Occipital lobe (tissue), 2 donors: Measurements from ENCODE around the gene WDR41. TPM values are rescaled to one million over a fixed set of nuclear protein-coding genes. Genes with fewer than 3 reads are reported as not detected.

Source experiments
- DNase-seq: peaks from one replicate; lab custom pipeline; 2025; lab: John Stamatoyannopoulos, UW
- total RNA-seq: library from RNA; depleted of rRNA; stranded (reverse); fragments of >200 nt; gene quantifications from one replicate; pipeline ENCODE4 v1.2.3, GENCODE V29; 2014

The WDR41 gene
- total RNA-seq, 1 donor from 2014 or later = 140 TPM

GRCh38 chr5:77444356-77444755, 47.8 kb downstream of the WDR41 start:
- DNase-seq = no peak

- no peak for DNase-seq
Observed at GRCh38 chr5:77443670-77444069, 48.4 kb downstream of the WDR41 start.

GRCh38 chr5:77438071-77438470, 54.0 kb downstream of the WDR41 start:
- no peak for DNase-seq

- DNase-seq = no peak
Observed at GRCh38 chr5:77437194-77437593, 54.9 kb downstream of the WDR41 start.

GRCh38 chr5:77431719-77432118, 60.4 kb downstream of the WDR41 start:
- DNase-seq = no peak

GRCh38 chr5:77431286-77431685, 60.8 kb downstream of the WDR41 start:
- no peak for DNase-seq

- DNase-seq = no peak
Observed at GRCh38 chr5:77430726-77431125, 61.4 kb downstream of the WDR41 start.

GRCh38 chr5:77428526-77428925, 63.6 kb downstream of the WDR41 start:
- DNase-seq = no peak

- no peak for DNase-seq
Observed at GRCh38 chr5:77427998-77428397, 64.1 kb downstream of the WDR41 start.

GRCh38 chr5:77426670-77427069, 65.4 kb downstream of the WDR41 start:
- no peak for DNase-seq

- no peak for DNase-seq
Observed at GRCh38 chr5:77425998-77426659, 66.0 kb downstream of the WDR41 start.

- no peak for DNase-seq
Observed at GRCh38 chr5:77425420-77425819, 66.7 kb downstream of the WDR41 start.

GRCh38 chr5:77424921-77425320, 67.2 kb downstream of the WDR41 start:
- no peak for DNase-seq

GRCh38 chr5:77423022-77423750, 68.9 kb downstream of the WDR41 start:
- no peak for DNase-seq

GRCh38 chr5:77420940-77421339, 71.2 kb downstream of the WDR41 start:
- DNase-seq = no peak

GRCh38 chr5:77419644-77420582, 72.2 kb downstream of the WDR41 start:
- no peak for DNase-seq

- no peak for DNase-seq
Observed at GRCh38 chr5:77418601-77419581, 73.2 kb downstream of the WDR41 start.

- DNase-seq = no peak
Observed at GRCh38 chr5:77418162-77418561, 74.0 kb downstream of the WDR41 start.

GRCh38 chr5:77413049-77413448, 79.1 kb downstream of the WDR41 start:
- no peak for DNase-seq

GRCh38 chr5:77409870-77410621, 82.1 kb downstream of the WDR41 start:
- no peak for DNase-seq
